NCI-H2227 treated with DMSO at 0.1 percent for 48 hours (cell line): ENCODE results near the gene CFP.
"Not testable (repeated sequence)": the region's sequence is repeated elsewhere in the genome, so short reads cannot be mapped to it uniquely, and the experiment has no call there.

ENCODE experiments used
- DNase-seq: peaks from one replicate; lab custom pipeline; 2025; lab: John Stamatoyannopoulos, UW

Gene CFP

DNA sequence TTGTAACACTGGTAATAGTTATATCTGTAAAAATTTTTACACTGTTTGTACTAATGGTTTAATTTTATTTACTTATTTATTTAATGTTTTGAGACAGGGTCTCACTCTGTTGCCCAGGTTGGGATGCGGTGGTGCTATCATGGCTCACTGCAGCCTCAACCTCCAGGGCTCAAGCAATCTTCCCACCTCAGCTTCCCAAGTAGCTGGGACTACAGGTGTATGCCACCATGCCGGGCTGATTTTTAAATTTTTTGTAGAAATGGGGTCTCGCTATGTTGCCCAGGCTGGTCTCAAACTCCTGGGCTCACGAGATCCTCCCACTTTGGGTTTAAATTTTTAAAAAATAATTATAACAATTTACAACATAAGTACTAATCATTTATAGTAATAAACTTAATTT is 26.6 kb downstream of the CFP start:
- DNase-seq, result not testable (repeated sequence)

DNA sequence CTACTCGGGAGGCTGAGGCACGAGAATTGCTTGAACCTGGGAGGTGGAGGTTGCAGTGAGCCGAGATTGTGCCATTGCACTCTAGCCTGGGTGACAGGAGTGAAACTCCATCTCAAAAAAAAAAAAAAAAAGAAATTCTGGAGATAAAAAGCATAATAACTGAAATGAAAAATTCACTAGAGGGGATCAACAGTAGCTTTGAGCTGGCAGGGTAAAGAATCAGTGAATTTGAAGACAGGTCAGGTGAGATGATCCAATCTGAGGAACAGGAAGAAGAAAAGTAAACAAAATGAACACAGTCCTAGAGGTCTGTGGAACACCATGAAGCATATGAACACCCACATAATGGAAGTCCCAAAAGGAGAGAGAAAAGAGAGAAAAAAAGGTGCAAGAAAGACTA is 32.5 kb downstream of the CFP start:
- no peak for DNase-seq

DNA sequence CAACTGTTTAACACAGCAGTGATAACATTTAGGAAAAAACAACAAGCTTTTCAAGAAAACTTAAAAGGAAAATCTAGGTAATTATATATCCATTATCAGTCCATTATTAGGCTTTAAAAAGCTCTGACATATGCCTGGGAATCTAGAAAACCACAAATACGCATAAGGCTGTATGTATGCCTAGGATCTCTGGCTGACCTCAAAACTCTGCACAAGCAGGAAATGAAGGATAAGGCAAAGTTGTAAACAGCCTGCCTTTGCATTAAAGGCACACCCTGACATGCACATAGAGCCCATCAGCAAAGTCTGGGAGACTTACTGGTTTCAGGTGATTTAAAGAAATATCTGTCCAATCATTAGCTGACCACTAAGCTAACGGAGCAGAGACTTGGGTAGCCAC is 33.5 kb downstream of the CFP start:
- DNase-seq, result no peak

DNA sequence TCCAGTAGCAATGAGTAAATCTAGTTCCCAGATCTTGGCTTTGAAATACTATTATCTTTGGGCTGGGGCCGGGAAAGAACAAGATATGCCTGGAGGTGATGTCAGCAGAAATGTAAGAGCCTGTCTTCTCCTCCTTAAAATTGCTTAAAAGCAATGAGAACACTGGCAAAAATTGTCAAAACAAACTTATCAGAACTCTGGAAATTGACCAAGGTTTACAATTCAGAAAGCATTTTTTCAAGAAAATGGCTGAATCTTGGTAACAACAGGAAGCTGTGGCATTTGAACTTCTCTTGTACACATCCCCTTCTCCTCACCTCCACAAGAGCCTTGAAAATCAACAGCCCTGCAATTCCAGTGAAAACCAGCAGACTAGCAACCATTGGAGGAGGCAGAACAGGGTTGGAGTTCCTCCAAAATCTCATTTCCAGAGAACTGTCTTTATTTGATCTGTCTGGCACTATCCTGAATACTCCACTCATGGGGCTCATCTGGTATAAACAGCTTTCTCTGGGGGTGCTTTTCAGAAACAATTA is 33.9 kb downstream of the CFP start:
- no peak for DNase-seq

DNA sequence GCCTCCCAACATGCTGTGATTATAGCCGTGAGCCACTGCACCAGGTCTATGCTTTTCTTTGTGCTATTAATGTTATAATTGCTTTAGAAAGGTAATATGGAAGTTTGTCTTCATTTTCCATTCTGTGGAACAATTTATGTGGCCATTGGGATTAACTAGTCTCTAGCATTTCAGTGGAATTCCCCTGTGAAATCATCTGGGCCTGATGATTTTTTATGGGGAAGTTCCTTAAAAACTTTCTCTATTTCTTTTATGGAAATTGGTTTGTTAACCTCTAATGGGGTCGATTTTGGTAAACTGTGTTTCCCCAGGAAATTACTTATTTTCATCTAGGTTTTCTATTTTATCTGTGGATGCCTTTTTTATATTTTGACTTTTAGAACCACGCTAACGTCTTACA is 36.2 kb downstream of the CFP start:
- DNase-seq, result no peak

DNA sequence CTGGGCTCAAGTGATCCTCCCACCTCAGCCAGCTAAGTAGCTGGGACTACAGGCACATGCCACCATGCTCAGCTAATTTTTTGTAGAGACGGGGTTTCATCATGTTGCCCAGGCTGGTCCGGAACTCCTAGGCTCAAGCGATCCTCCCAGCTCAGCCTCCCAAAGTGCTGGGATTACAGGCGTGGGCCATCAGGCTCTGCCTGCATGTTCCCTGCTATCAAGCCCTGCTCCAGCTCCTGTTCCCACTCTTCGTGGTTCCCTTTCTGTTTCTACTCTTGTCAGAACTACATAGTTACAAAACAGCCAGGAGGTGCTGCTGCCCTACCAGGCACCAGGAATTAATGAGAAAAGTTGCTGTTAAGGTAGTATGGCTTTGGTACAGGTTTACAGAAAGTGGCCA is 38.7 kb downstream of the CFP start:
- DNase-seq, result no peak

DNA sequence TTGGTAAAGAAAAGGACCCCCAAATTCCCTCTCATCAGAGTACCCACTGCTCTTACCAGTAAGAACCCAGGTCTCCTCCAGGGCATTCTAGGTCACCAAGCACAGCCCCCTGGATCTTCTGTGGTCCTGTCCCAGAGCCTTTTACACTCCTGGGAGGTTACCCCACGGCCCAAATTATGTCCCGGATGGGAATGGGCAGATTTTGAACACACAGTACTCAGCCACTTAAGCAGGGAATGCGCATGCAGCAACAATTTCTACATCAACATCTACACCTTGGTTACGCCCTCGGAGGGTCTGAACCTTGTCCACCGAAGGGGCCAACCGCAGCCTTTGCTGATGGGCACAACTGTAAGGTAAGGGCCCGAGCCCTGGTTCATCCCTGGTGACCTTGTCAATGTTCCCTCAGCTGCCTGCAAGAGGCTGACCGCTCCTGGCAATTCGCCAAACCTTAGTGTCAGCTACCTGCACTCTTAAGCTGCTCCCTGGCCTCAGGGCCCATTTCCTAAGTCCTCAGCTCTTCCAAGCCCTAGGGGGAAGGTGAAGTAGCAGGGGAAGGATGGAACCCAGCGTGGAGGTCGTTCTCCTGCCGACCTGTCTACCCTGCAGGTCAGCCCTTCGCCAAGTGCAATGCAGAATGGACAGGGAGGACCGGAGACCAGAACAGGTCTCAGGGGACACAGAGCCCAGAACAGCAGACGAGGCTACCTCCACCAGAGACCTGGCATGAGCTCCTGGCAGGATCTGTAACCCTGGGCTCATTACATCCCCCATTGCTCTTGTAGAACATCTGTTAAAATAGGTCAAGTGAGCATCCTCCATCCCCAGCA is 41.6 kb downstream of the CFP start:
- DNase-seq, result no peak

DNA sequence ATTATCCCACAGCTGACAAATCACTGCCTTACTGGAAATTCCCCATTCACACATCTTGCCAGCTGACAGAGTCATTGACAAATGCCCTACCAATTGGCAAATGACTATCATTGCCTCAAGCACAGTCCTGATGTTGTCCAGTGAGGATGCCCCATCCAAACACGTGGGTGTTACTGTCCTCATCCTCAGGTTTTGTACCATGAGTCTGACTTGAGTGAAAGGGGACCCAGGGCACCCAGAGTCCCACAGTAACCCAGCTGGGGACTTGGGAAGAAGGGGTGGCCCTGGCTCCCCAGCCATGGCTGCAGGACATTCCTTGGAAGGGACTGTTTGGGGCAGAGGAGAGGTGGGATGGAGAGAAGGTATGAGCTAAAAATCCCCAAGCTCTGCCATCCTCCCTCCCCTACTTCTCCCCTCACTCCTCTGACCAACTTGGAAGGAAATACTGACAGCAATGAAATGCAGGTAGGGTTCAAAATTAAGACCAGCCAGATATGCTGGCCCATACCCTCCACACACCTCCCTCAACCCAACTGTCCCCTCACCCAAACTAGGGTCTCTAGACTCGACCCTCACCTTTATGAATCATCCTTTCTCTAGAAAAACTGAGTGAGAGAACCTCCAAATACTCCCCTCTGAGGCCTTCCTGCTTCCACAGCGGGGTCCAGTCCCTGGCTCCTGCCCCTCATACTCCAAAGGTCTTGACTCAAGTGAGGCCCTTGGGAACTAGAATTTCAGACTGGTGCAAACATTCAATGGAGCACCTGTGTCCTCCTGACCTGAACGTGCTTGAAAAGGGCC is 42.4 kb downstream of the CFP start:
- no peak for DNase-seq

DNA sequence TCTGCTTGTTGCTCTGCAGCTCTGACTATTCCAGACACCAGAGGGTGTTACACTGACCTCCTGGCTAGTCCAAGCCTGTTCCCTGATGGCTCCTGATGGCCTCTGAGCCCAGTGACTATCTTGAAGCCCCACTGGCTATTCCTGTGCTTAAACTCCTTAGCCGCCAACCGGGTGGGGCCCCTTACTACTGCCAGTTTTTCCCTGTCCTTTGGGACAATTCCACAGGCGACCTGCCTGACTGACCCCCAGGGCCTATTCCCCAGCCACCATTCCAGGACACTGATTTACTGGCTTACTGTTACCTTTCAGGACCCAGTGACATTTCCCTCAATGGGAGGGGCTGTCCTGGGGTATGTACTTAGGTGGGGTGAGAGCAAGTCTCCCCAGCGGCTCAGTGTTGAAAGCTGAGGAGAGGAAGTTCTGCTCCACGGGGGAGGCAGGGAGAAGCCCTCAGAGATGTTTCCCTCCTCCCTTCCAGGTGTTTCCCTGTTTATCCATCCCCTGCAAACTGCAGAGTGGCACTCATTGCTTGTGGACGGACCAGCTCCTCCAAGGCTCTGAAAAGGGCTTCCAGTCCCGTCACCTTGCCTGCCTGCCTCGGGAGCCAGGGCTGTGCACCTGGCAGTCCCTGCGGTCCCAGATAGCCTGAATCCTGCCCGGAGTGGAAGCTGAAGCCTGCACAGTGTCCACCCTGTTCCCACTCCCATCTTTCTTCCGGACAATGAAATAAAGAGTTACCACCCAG is 43.5 kb downstream of the CFP start:
- DNase-seq, result no peak

DNA sequence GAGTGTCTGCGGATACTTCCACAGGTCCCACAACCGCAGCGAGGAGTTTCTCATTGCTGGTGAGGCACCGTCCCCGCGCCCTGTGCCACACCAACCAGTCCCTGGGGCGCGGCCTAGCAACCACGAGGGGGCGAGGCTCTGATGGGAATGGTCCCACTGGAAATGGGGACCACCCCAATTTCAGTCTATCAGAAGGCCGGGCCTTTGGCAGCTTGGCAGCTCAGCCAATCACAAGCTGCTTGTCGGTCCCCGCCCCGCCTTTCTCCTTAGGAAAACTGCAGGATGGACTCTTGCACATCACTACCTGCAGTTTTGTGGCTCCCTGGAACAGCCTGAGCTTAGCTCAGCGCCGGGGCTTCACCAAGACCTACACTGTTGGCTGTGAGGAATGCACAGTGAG is 44.5 kb downstream of the CFP start:
- no peak for DNase-seq

DNA sequence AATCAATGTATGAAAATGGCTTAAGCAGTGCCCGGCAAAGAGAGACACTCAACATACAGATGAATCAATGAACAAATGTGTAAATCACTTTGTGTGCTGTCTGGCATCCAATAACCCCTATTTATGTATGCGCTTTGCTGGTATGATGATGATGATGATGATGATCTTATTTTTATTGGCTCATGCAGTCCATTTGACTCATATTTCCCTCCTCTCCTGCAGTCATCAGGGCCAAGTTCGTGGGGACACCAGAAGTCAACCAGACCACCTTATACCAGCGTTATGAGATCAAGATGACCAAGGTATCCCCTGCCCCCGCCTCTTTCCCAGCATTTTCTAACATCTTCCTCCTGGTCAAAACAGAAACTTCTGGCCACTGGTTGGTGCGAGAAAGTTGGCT is 45.0 kb downstream of the CFP start:
- DNase-seq, result no peak

DNA sequence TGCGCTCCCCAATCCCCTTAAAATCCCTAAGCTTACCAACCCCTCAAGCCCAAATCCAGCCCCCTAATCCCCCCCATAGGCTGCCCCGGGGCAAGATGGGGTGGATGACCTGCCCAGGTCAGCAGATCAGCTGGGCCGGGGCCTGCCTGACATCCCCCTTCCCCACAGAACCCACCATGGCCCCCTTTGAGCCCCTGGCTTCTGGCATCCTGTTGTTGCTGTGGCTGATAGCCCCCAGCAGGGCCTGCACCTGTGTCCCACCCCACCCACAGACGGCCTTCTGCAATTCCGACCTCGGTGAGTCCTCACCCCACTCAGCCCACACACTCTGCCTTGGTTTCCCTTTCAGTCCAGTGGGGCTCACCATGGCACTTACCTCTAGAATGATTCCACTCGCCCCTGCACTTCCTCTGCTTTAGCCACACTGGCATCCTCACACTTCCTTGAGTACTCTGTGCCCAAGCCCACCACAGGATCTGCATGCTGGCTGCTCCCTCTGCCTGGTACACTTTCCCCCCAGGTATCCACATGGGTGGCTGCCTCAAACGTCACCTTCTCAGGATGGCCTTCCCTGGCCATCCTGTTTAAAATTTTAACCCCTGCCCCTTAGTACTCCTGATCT is 46.4 kb downstream of the CFP start:
- DNase-seq, result no peak

DNA sequence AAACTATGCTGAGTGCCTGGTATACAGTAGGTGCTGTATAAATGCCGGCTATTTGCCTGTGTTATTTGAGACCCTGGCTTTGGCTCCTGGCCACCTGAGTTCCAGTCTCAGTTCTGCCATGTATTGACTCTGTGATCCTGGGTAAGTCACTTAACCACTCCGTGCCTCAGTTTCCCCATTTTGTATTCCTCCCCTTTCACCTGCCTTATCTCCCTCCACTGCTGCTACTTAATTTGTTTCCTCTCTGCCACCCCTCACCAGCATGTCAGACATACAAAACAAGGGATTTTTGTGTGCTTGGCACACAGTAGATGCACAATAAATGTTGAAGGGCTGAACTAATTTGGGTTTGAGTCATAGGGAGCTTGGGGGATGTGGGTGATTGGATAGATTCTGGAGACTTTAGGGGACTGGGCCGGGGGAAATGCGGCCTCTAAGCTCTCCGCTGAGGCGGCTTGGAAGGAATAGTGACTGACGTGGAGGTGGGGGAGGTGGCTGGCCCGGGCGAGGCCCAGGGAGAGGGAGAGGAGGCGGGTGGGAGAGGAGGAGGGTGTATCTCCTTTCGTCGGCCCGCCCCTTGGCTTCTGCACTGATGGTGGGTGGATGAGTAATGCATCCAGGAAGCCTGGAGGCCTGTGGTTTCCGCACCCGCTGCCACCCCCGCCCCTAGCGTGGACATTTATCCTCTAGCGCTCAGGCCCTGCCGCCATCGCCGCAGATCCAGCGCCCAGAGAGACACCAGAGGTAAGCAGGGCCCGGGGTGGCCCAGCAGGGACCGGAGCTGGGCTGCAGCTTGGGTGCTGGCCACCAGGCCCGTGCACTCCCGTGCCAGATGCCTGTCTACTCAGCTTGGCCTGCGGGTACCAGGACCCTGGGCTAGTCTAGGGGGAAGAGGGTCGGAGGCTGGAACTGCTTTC is 47.7 kb downstream of the CFP start, which contains the start of gene TIMP1:
Gene TIMP1, plus strand, starts transcription at position 706 of the 917 bp plus-strand sequence. CDS start 980 bp downstream, outside the sequence.
- peak; percentile 89 for DNase-seq

DNA sequence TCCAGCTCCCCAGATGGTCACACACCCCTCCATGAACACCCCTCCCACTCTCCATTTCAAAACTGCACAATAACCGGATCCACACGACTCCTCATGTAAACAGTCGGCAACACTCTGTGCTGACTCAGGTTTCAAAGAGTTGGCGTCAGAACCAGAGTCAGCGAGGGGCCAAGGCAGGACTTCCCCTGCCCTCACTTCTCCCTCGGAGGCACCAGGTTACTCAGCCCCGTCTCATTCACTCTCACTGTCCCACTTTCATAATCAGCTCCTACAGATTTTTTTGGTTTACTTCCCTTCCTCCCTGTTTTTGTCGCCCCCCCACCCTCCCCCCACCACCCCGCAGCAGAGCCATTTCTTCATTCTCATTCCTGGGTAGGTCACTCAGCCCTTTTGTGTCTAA is 50.2 kb downstream of the CFP start:
- no peak for DNase-seq

DNA sequence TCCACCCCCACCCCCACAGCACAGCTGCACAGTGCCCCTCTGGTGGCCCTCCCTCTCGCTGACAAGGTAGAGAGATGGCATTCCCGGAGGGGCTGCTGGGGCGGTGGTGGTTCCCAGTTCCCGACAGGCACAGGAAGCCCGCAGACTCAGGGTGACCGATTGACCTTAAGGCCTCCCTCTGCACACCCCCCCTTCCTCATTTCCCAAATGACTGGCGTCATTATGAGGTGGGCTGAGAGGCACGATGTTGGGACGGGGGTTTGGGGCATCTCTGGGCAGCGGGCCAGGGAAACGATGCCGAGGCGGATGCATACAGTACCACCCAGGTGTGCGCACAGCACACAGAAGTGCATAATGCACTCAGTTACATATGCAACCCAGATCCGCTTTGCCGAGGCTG is 51.0 kb downstream of the CFP start:
- no peak for DNase-seq

DNA sequence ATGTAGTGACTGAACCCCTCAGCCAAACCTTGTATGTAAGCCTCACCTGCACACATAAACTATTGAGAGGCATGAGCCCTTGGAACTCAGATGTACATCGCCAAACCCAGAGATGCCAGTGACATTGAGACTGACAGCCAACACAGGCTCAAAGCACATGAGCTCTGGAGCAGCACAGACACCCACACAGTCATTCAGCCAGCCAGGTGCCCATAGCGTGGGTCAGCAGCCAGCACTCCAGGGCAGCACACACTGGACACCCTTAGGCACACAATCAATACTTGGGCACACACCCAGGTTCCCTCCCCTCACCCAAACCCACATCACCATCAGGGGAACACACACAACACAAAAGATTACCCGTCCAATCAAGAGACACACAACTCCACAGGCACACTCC is 51.8 kb downstream of the CFP start:
- no peak for DNase-seq

DNA sequence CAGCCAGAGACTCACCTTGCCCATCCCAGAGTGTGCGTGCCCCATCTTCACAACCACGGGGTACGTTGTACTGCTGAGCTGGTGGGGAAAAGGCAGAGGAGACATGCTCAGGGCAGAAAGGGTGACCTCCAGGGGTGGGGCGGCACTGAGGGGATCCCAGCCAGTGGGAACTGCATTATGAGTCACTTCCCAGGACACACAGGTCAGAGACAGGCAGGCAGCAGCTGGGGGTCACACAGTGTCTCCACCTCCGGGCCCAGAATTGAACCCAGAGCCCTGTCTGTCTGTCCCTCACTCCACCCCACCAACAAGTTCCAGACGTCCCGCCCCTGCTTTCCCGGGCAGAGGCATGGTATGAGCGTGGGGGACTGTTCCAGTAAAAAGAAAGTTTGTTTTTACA is 52.3 kb downstream of the CFP start:
- no peak for DNase-seq

DNA sequence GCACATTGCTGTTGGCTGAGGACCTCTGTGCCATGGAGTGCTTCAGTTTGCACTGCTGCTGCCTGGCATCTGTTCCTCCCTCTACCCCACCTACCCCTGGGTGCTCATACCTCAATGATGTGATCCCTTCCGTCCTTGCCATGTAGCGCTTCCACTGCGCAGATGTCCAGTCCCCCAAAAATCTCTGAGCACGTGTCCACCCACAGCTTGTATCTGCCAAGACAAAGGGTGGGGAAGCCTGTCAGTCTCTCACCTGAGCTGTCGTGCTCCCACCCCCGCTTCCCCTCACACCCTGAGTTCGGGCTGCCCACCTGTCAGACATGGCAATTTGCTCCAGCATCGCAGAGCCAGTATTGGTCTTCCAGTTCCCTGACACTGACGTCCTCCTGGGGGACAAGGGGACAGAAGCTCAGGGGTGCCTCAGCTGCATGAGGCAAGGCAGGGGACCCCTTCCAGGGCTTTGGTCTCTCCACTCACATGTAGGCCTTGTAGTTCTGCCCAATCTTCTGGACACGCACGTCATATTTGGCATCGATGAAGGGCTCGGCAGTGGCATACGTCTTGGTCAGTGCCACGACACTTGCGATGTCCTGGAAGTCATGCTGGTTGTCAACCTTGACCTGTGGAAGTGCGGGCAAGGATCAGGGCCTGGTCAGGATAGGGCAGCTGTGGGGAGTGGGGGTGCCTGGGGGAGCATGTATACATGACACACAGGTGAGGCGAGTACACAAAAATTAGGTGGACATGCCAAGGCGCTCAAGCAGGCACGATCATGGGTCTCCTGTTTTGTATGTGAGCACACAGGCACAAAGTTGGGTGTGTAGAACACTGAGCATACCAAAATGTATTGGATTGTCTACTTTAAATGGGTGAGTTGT is 53.5 kb downstream of the CFP start:
- DNase-seq, result no peak

DNA sequence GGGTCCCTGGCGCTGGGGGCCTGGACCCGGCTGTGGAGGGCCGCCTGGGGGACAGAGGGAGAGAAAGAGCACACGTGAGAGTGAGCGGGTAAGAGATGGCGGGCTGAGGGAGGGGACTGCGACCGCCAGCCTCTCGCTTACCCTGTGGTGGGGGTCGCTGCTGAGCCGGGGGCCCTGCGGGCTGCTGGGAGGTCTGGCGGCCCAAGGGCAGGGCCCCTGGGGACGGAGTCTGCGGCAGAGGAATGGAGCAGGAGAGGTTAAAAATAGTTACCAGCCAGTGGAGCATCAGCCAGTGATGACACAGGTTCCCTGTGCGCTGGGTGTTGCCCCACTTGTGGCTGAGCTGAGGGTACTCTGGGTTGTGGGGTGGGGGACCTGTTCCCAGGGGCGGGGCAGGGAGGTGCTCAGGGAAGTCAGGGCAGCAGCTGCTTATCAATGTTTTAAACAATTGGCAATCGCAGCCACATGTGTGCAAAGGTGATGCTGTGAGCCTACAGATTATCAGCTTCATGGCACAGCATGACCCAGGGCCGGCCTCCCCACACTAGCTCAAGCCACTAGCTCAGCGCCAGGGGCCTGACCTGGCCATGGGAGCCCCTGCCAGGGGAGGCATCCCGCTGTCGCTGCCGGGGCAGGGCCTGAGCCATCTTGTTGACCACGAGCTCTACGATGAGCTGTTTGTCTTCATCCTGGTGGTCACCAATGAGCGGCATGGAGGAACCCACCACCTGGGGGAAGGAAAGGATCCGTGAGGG is 55.0 kb downstream of the CFP start:
- DNase-seq, result no peak
